ENCODE measurements around the gene WNK4. TPM values are rescaled to one million over a fixed set of nuclear protein-coding genes. Genes with fewer than 3 reads are reported as not detected.

WNK4 gene
- polyA plus RNA-seq, 1 donor from 2014 or later, result 0.10 TPM

DNA sequence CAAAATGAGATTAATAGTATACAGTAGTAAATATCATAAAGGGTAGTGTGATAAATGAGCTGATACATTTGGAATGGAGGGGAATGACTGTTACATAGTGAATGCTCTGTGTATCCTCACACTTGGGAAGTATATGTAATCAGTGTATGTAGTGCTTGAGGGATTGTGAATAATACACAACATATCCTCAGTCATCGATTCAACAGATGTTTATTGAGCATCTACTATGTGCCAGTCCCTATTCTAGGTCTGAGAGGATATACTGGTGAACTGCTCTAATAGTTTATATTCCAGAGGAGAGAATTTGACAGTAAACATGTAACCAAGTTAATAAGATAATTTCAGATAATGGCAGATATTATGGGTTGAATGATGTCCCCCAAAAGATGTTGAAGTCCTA is 47.1 kb downstream of the WNK4 start:
- TF ChIP-seq SMC3 (conservative IDR thresholded peaks at IDR 0.05; ENCODE audit: poor library complexity) (no peak), MXI1 (conservative IDR thresholded peaks at IDR 0.05; ENCODE audit: poor library complexity, severe bottlenecking) (no peak)

DNA sequence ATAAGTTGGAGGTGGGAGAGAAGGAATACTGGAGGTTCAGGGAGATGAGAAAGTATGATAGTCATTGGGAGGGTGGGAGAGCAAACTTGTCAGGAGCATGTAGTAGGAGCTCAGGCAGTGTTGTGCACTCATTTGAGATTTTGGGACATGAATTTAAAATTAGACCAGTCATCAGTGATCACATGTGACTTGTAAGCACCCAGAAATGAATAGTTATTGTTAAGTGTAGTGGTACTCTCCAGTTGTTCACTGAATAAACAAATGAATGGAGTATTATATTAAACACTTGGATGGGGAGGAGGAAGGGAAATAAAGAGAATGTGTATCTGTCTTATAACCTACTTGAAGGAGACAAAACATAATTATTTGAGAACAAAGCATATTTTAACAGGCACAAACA is 50.6 kb downstream of the WNK4 start:
- H3K9ac ChIP-seq (ENCODE audit: low read length), result no peak overlapping the region
- no peaks in the 10 kb centered on the region for H4K20me1 ChIP-seq (ENCODE audit: insufficient read depth)
- no peaks in the 10 kb centered on the region for H3K9me2 ChIP-seq (ENCODE audit: insufficient read depth, low read length)
- no peak overlapping the region for H3K4me2 ChIP-seq (ENCODE audit: low read length)
- peaks cover 19% of the 10 kb centered on the region for H3K79me2 ChIP-seq (replicated peaks; ENCODE audit: insufficient read depth, low read length)
- TF ChIP-seq TAF1 (IDR thresholded peaks at IDR 0.05; ENCODE audit: low read depth) (no peak), POLR2AphosphoS5 (IDR thresholded peaks at IDR 0.05) (no peak), SMC3 (conservative IDR thresholded peaks at IDR 0.05; ENCODE audit: poor library complexity) (no peak), MXI1 (conservative IDR thresholded peaks at IDR 0.05; ENCODE audit: poor library complexity, severe bottlenecking) (no peak), EP300 (conservative IDR thresholded peaks at IDR 0.05; ENCODE audit: poor library complexity, severe bottlenecking) (no peak), RAD21 (conservative IDR thresholded peaks at IDR 0.05) (no peak)
- TF ChIP-seq, protein P1, sequence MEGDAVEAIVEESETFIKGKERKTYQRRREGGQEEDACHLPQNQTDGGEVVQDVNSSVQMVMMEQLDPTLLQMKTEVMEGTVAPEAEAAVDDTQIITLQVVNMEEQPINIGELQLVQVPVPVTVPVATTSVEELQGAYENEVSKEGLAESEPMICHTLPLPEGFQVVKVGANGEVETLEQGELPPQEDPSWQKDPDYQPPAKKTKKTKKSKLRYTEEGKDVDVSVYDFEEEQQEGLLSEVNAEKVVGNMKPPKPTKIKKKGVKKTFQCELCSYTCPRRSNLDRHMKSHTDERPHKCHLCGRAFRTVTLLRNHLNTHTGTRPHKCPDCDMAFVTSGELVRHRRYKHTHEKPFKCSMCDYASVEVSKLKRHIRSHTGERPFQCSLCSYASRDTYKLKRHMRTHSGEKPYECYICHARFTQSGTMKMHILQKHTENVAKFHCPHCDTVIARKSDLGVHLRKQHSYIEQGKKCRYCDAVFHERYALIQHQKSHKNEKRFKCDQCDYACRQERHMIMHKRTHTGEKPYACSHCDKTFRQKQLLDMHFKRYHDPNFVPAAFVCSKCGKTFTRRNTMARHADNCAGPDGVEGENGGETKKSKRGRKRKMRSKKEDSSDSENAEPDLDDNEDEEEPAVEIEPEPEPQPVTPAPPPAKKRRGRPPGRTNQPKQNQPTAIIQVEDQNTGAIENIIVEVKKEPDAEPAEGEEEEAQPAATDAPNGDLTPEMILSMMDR (IDR thresholded peaks at IDR 0.05; ENCODE audit: poor library complexity, severe bottlenecking), result no peak
- TF ChIP-seq, protein P2, sequence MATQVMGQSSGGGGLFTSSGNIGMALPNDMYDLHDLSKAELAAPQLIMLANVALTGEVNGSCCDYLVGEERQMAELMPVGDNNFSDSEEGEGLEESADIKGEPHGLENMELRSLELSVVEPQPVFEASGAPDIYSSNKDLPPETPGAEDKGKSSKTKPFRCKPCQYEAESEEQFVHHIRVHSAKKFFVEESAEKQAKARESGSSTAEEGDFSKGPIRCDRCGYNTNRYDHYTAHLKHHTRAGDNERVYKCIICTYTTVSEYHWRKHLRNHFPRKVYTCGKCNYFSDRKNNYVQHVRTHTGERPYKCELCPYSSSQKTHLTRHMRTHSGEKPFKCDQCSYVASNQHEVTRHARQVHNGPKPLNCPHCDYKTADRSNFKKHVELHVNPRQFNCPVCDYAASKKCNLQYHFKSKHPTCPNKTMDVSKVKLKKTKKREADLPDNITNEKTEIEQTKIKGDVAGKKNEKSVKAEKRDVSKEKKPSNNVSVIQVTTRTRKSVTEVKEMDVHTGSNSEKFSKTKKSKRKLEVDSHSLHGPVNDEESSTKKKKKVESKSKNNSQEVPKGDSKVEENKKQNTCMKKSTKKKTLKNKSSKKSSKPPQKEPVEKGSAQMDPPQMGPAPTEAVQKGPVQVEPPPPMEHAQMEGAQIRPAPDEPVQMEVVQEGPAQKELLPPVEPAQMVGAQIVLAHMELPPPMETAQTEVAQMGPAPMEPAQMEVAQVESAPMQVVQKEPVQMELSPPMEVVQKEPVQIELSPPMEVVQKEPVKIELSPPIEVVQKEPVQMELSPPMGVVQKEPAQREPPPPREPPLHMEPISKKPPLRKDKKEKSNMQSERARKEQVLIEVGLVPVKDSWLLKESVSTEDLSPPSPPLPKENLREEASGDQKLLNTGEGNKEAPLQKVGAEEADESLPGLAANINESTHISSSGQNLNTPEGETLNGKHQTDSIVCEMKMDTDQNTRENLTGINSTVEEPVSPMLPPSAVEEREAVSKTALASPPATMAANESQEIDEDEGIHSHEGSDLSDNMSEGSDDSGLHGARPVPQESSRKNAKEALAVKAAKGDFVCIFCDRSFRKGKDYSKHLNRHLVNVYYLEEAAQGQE (IDR thresholded peaks at IDR 0.05; ENCODE audit: borderline replicate concordance), result no peak
- H3K27me3 ChIP-seq (ENCODE audit: insufficient read depth, low read depth, low read length), result no peaks in the 10 kb centered on the region
- no peaks in the 10 kb centered on the region for H3K36me3 ChIP-seq (ENCODE audit: insufficient read depth, low read length)
- H3K4me3 ChIP-seq (ENCODE audit: low read length), result no peak overlapping the region
- H3K9me3 ChIP-seq (ENCODE audit: low read length), result no peaks in the 10 kb centered on the region
- H3F3A ChIP-seq (ENCODE audit: insufficient read depth, low read length, poor library complexity, severe bottlenecking), result no peaks in the 10 kb centered on the region
- no peak overlapping the region for H3K27ac ChIP-seq (ENCODE audit: low read length)
- H2AFZ ChIP-seq (ENCODE audit: low read depth, low read length), result no peak overlapping the region

More for the DNA sequence above, 47.1 kb downstream of the WNK4 start:
- Histone ChIP-seq H4K20me1 (ENCODE audit: insufficient read depth) (no peaks in the 10 kb centered on the region), H3K36me3 (ENCODE audit: insufficient read depth, low read length) (no peaks in the 10 kb centered on the region), H3F3A (ENCODE audit: insufficient read depth, low read length, poor library complexity, severe bottlenecking) (no peaks in the 10 kb centered on the region), H3K9me3 (ENCODE audit: low read length) (no peaks in the 10 kb centered on the region), H3K79me2 (replicated peaks; ENCODE audit: insufficient read depth, low read length) (peaks cover 12% of the 10 kb centered on the region), H3K9ac (ENCODE audit: low read length) (no peak overlapping the region), H3K27me3 (ENCODE audit: insufficient read depth, low read depth, low read length) (no peaks in the 10 kb centered on the region), H3K9me2 (ENCODE audit: insufficient read depth, low read length) (no peaks in the 10 kb centered on the region), H3K27ac (ENCODE audit: low read length) (no peak overlapping the region), H2AFZ (ENCODE audit: low read depth, low read length) (no peak overlapping the region), H3K4me2 (ENCODE audit: low read length) (no peak overlapping the region), H3K4me3 (ENCODE audit: low read length) (no peak overlapping the region)

DNA sequence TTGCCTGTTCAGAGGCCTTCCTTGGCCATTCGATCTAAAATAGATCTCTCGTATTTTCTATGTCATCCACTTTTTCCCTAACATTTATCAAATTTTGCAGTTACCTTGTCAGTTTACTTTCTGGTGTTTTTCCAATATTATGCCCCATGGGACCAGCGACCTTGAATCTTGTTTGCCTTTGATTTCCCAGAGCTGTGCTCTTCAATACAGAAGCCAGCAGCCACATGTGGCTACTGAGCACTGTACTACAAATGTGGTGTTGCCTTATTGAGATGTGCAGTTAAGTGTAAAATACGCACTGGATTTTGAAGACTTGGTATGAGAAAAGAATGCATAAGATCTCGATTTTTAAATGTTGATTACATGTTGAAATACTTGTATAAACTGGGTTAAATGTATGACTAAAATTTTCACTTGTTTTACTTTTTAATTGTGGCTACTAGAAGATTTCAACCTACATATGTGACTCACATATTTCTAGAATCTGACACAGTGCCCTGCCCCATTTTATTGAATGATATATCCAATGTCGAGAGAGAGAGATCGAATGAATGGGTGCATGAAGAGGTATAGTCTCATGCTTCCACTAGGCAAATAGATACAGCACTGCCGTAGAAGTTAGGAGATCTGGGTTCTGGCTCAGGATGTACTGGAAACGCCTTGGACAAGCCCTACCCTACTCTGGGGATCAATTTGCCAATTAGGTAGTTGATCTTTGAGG is 52.0 kb downstream of the WNK4 start:
- Histone ChIP-seq H3F3A (ENCODE audit: insufficient read depth, low read length, poor library complexity, severe bottlenecking) (no peaks in the 10 kb centered on the region), H4K20me1 (ENCODE audit: insufficient read depth) (no peaks in the 10 kb centered on the region)
- TF ChIP-seq POLR2AphosphoS5 (IDR thresholded peaks at IDR 0.05) (no peak), SMC3 (conservative IDR thresholded peaks at IDR 0.05; ENCODE audit: poor library complexity) (no peak), TAF1 (IDR thresholded peaks at IDR 0.05; ENCODE audit: low read depth) (no peak), EZH2 (IDR thresholded peaks at IDR 0.05; ENCODE audit: borderline replicate concordance, insufficient read depth, low read length, poor library complexity, severe bottlenecking) (no peak), MXI1 (conservative IDR thresholded peaks at IDR 0.05; ENCODE audit: poor library complexity, severe bottlenecking) (no peak), RAD21 (conservative IDR thresholded peaks at IDR 0.05) (no peak)
- TF ChIP-seq, protein P2 (IDR thresholded peaks at IDR 0.05; ENCODE audit: borderline replicate concordance), result no peak
- TF ChIP-seq, protein P1 (IDR thresholded peaks at IDR 0.05; ENCODE audit: poor library complexity, severe bottlenecking), result no peak

More for the DNA sequence above, 52.0 kb downstream of the WNK4 start:
- no peaks in the 10 kb centered on the region for H3K9me3 ChIP-seq (ENCODE audit: low read length)
- peaks cover 19% of the 10 kb centered on the region for H3K79me2 ChIP-seq (replicated peaks; ENCODE audit: insufficient read depth, low read length)
- H3K4me2 ChIP-seq (ENCODE audit: low read length), result peak overlapping the region; percentile 91
- no peaks in the 10 kb centered on the region for H3K27me3 ChIP-seq (ENCODE audit: insufficient read depth, low read depth, low read length)
- H3K9me2 ChIP-seq (ENCODE audit: insufficient read depth, low read length), result no peaks in the 10 kb centered on the region
- H3K36me3 ChIP-seq (ENCODE audit: insufficient read depth, low read length), result no peaks in the 10 kb centered on the region
- peak overlapping the region; percentile 83 for H3K4me3 ChIP-seq (ENCODE audit: low read length)
- peak overlapping the region; percentile 99 for H2AFZ ChIP-seq (ENCODE audit: low read depth, low read length)
- peak overlapping the region; percentile 90 for H3K9ac ChIP-seq (ENCODE audit: low read length)
- H3K27ac ChIP-seq (ENCODE audit: low read length), result peak overlapping the region; percentile 88
